Cardiac ventricle fibroblast (primary cell): ENCODE data around the gene FOXN4. TPM values are rescaled to one million over a fixed set of nuclear protein-coding genes. Genes with fewer than 3 reads are reported as not detected.

Source experiments
- total RNA-seq: library from RNA; depleted of rRNA; stranded (reverse); fragments of >200 nt; gene quantifications from 2 replicates; pipeline ENCODE4 v1.2.3, GENCODE V29; 2015

The FOXN4 gene, protein sequence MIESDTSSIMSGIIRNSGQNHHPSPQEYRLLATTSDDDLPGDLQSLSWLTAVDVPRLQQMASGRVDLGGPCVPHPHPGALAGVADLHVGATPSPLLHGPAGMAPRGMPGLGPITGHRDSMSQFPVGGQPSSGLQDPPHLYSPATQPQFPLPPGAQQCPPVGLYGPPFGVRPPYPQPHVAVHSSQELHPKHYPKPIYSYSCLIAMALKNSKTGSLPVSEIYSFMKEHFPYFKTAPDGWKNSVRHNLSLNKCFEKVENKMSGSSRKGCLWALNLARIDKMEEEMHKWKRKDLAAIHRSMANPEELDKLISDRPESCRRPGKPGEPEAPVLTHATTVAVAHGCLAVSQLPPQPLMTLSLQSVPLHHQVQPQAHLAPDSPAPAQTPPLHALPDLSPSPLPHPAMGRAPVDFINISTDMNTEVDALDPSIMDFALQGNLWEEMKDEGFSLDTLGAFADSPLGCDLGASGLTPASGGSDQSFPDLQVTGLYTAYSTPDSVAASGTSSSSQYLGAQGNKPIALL
- not detected in 2 replicates for total RNA-seq

DNA sequence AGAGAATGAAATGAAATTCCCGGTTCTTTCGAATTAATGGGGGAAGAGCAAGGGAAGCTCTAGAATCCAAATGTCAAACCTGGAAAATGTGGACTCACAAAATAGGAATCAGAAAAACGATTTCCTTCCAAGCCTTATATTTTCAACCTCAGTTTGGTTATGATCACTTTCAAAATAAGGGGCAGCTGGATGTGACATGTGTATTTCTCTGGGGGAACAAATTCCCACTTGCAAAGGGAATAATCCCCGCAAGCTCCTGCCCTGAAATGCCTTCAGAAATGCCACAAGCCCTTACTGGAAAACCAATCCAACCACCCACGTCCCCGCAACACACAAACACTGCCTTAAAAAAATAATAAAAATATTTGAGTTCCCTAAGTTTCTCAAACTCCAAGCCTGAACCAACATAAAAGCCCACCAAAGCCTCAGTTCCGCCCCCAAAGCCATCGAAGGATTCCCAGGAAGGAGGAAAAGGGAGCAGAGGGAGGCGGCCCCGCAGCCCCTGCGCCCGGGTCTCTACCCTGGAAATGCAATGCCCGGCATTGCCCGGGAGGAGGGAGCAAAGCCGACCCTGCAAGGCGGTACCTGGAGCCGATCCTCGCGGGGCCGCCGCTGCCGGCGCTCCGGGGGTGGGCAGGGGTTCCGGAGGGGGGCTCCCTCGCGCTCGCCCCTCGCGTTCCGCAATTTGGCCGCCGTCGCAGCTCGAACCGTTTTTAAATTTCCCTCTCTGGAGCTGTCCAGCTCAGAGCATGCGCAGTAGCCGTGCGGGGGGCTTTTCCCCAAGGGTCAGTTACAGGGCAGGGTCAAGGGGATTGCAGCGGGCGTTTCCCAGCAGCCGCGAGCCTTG, at the start of gene FOXN4:
Gene FOXN4 (minus strand): TSS at position 751 of the 847 bp plus-strand sequence. CDS start 963 bp downstream, outside the sequence.

DNA sequence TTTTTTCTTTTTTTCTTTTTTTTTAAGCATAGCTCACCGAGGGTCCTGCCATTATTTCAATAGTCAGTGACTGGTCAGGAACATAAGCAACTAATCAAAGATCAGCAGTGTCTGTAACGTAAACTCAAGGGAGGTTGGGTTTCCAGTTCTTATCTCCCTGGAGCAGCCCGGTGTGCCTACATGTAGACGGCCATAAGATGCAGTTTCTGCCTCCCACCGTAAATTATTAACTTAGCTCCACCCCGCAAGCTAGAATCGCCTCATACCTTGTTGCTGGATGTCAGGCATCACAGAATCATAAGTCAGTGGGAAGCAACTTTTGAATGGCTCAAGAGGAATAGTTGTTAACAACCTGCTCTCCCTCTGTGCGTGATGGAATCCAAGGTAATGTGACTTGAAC, 38.5 kb upstream of the FOXN4 start, which contains the start of gene MYO1H:
Gene MYO1H (plus strand): TSS at position 312 of the 400 bp plus-strand sequence. CDS start 61 bp downstream, at position 373.

Other genes starting within 250 kb of the FOXN4 start
- 14.5 and 18.2 TPM in 2 replicates for gene ALKBH2, start 215.8 kb downstream of the FOXN4 start, total RNA-seq
- gene UNG, start 211.7 kb downstream of the FOXN4 start, total RNA-seq = 17.5 and 17.6 TPM in 2 replicates
- 15.3 and 16.2 TPM in 2 replicates for gene ACACB, start 192.7 kb downstream of the FOXN4 start, total RNA-seq
- not detected in 2 replicates for gene MYO1H, start 38.6 kb upstream of the FOXN4 start, total RNA-seq
- gene KCTD10, start 168.0 kb upstream of the FOXN4 start, total RNA-seq = 47.8 and 48.2 TPM in 2 replicates
- gene UBE3B, start 168.3 kb upstream of the FOXN4 start, total RNA-seq = 25.8 and 45.4 TPM in 2 replicates